H9 (cell line): ENCODE data around the gene ANKRD13B. TPM values are rescaled to one million over a fixed set of nuclear protein-coding genes. Genes with fewer than 3 reads are reported as not detected.

Experiments
- DNase-seq: peaks from one replicate; pipeline ENCODE4 v3.0.0-alpha.2; 2017
- H2AFZ ChIP-seq: one replicate; pipeline ENCODE4 v1.6.1; 2013; ENCODE audit warnings: mild to moderate bottlenecking, low read length, control low read depth, moderate library complexity
- H2AK5ac ChIP-seq: 2 replicates; pipeline ENCODE4 v1.6.1; 2013; ENCODE audit warnings: low read length, control low read depth, mixed read lengths; ENCODE audit not compliant: insufficient read length
- H2BK120ac ChIP-seq: one replicate; pipeline ENCODE4 v1.6.1; 2013; ENCODE audit warnings: low read depth, mild to moderate bottlenecking, low read length, control low read depth, inconsistent platforms; ENCODE audit not compliant: poor library complexity, severe bottlenecking
- H2BK12ac ChIP-seq: 2 replicates; pipeline ENCODE4 v1.6.1; 2013; ENCODE audit warnings: low read length, control low read depth, mixed read lengths, low read depth; ENCODE audit not compliant: insufficient read length
- H2BK15ac ChIP-seq: 2 replicates; pipeline ENCODE4 v1.6.1; 2013; ENCODE audit warnings: low read depth, low read length, control low read depth
- H2BK20ac ChIP-seq: one replicate; pipeline ENCODE4 v1.6.1; 2013; ENCODE audit warnings: low read depth, mild to moderate bottlenecking, low read length, control low read depth, inconsistent platforms; ENCODE audit not compliant: poor library complexity, severe bottlenecking
- H2BK5ac ChIP-seq: 2 replicates; pipeline ENCODE4 v1.6.1; 2013; ENCODE audit warnings: low read length, control low read depth, mixed read lengths; ENCODE audit not compliant: insufficient read length
- H3K14ac ChIP-seq: 2 replicates; pipeline ENCODE4 v1.6.1; 2013; ENCODE audit warnings: low read length, control low read depth; ENCODE audit not compliant: insufficient read depth
- H3K18ac ChIP-seq: 2 replicates; pipeline ENCODE4 v1.6.1; 2013; ENCODE audit warnings: low read depth, mild to moderate bottlenecking, mixed read lengths, low read length, control low read depth; ENCODE audit not compliant: insufficient read length
- H3K23ac ChIP-seq: 2 replicates; pipeline ENCODE4 v1.6.1; 2013; ENCODE audit warnings: low read length, control low read depth, mixed read lengths, low read depth; ENCODE audit not compliant: insufficient read length
- H3K23me2 ChIP-seq: 2 replicates; pipeline ENCODE4 v1.6.1; 2013; ENCODE audit warnings: low read depth, mild to moderate bottlenecking, mixed read lengths, low read length, control low read depth; ENCODE audit not compliant: insufficient read length, poor library complexity, severe bottlenecking
- H3K27ac ChIP-seq: 2 replicates; pipeline ENCODE4 v1.5.1; 2013; ENCODE audit warnings: low read length, control low read depth, mixed read lengths, low read depth; ENCODE audit not compliant: insufficient read length
- H3K27me3 ChIP-seq: 2 replicates; pipeline ENCODE4 v1.6.1; 2013; ENCODE audit warnings: low read length, control low read depth, inconsistent platforms; ENCODE audit not compliant: insufficient read depth
- H3K4ac ChIP-seq: 2 replicates; pipeline ENCODE4 v1.6.1; 2013; ENCODE audit warnings: low read depth, mild to moderate bottlenecking, control low read depth, inconsistent platforms, low read length, moderate library complexity
- H3K4me1 ChIP-seq: 2 replicates; pipeline ENCODE4 v1.6.1; 2013; ENCODE audit warnings: low read length, control low read depth, inconsistent platforms; ENCODE audit not compliant: insufficient read depth
- H3K4me2 ChIP-seq: 2 replicates; pipeline ENCODE4 v1.6.1; 2013; ENCODE audit warnings: low read length, control low read depth, mixed read lengths; ENCODE audit not compliant: insufficient read length, insufficient read depth
- H3K56ac ChIP-seq: 2 replicates; pipeline ENCODE4 v1.6.1; 2013; ENCODE audit warnings: low read depth, mild to moderate bottlenecking, mixed read lengths, low read length, control low read depth; ENCODE audit not compliant: insufficient read length
- H3K79me1 ChIP-seq: 2 replicates; pipeline ENCODE4 v1.6.1; 2013; ENCODE audit warnings: low read depth, mild to moderate bottlenecking, moderate library complexity, low read length, control low read depth, inconsistent platforms; ENCODE audit not compliant: insufficient read depth, poor library complexity, severe bottlenecking
- H3K79me2 ChIP-seq: 2 replicates; pipeline ENCODE4 v1.6.1; 2013; ENCODE audit warnings: low read length, control low read depth, inconsistent platforms; ENCODE audit not compliant: insufficient read depth
- H3K9ac ChIP-seq: 2 replicates; pipeline ENCODE4 v1.6.1; 2013; ENCODE audit warnings: low read length, control low read depth, mixed read lengths; ENCODE audit not compliant: insufficient read length; ENCODE audit errors: extremely low read depth
- H3K9me3 ChIP-seq: one replicate; pipeline ENCODE4 v1.6.1; 2013; ENCODE audit warnings: low read depth, low read length, inconsistent platforms; ENCODE audit not compliant: control insufficient read depth
- H3T11ph ChIP-seq: one replicate; pipeline ENCODE4 v1.6.1; 2013; ENCODE audit warnings: mild to moderate bottlenecking, low read length, control low read depth, inconsistent platforms
- H4K20me1 ChIP-seq: one replicate; pipeline ENCODE4 v1.6.1; 2013; ENCODE audit not compliant: control insufficient read depth, insufficient read length, insufficient read depth
- H4K5ac ChIP-seq: 2 replicates; pipeline ENCODE4 v1.6.1; 2013; ENCODE audit warnings: low read depth, mild to moderate bottlenecking, mixed read lengths, low read length, control low read depth; ENCODE audit not compliant: insufficient read length
- H4K8ac ChIP-seq: replicated peaks from 2 replicates; pipeline ENCODE4 v1.6.1; 2013; ENCODE audit warnings: low read length, control low read depth, mixed read lengths, low read depth; ENCODE audit not compliant: insufficient read length
- H4K91ac ChIP-seq: 2 replicates; pipeline ENCODE4 v1.6.1; 2013; ENCODE audit warnings: low read depth, mild to moderate bottlenecking, moderate library complexity, mixed read lengths, low read length, control low read depth; ENCODE audit not compliant: insufficient read length
- H3K27ac Mint-ChIP-seq, 3 experiments: 2 replicates in 2 of 3; 3 replicates in 1 of 3; pipeline ENCODE4 v1.8.0; 2020 to 2021; ENCODE audit warnings: mixed read lengths in 3 of 3, mild to moderate bottlenecking in 1 of 3, moderate library complexity in 1 of 3
- H3K27me3 Mint-ChIP-seq: 2 replicates; pipeline ENCODE4 v1.8.0; 2021; ENCODE audit warnings: low read depth, mild to moderate bottlenecking, moderate library complexity, mixed read lengths
- H3K36me3 Mint-ChIP-seq, 3 experiments: 2 replicates in 2 of 3; 3 replicates in 1 of 3; pipeline ENCODE4 v1.8.0; 2020 to 2021; ENCODE audit warnings: low read depth in 3 of 3, mixed read lengths in 3 of 3; ENCODE audit not compliant: insufficient read depth in 1 of 3
- H3K4me1 Mint-ChIP-seq, 2 experiments: 2 replicates each; pipeline ENCODE4 v1.8.0; 2020; ENCODE audit warnings: mixed read lengths in 2 of 2
- H3K4me3 Mint-ChIP-seq, 2 experiments: 2 replicates in 1 of 2; 3 replicates in 1 of 2; pipeline ENCODE4 v1.8.0; 2020 to 2021; ENCODE audit warnings: mild to moderate bottlenecking in 2 of 2, mixed read lengths in 2 of 2, moderate library complexity in 1 of 2
- H3K9me3 Mint-ChIP-seq, 2 experiments: 2 replicates in 1 of 2; 3 replicates in 1 of 2; pipeline ENCODE4 v1.8.0; 2020; ENCODE audit warnings: mild to moderate bottlenecking in 2 of 2, mixed read lengths in 2 of 2, moderate library complexity in 1 of 2
- CTCF ChIP-seq: fragments of 200-600 bp; sonication (generic); conservative IDR thresholded peaks from 3 replicates; pipeline ENCODE4 v1.8.0; 2021; ENCODE audit warnings: antibody characterized with exemption, mild to moderate bottlenecking
- WGBS: extraction: QIAGEN DNeasy Blood & Tissue Kit; methylation state at CpG from one replicate; pipeline ENCODE4 v1.1.7; 2013; ENCODE audit warnings: missing lambda C conversion rate, low lambda C conversion rate, mixed read lengths; ENCODE audit not compliant: insufficient read length; ENCODE audit errors: extremely low coverage; 5-methylcytosine and 5-hydroxymethylcytosine counted together
- total RNA-seq: library from RNA; stranded (reverse); gene quantifications from 2 replicates; pipeline ENCODE4 v1.2.1, GENCODE V29; 2021

ANKRD13B gene
- total RNA-seq, 1 experiment from 2014 or later, result 24.2 TPM

- H4K91ac ChIP-seq, result no peak overlapping the region
- no peak overlapping the region for H3K9ac ChIP-seq
- no peak overlapping the region for H2BK20ac ChIP-seq
- peaks cover 11% of the 10 kb centered on the region for H3K27me3 ChIP-seq
- peaks cover 9% of the 10 kb centered on the region for H3K23me2 ChIP-seq
- H3K23ac ChIP-seq, result no peak overlapping the region
- peak; percentile 94 for DNase-seq
- no peak overlapping the region for H4K5ac ChIP-seq
- H4K8ac ChIP-seq, result no peak overlapping the region
- Mint-ChIP-seq H3K27me3 (peaks cover 81% of the 10 kb centered on the region), H3K4me1 (peaks cover 37 to 70% of the 10 kb centered on the region in 2 experiments), H3K4me3 (peak overlapping the region in 1 of 2 experiments; percentile 86; a peak in 3 of 5 replicates), H3K36me3 (peaks cover 0 to 9% (median 2%) of the 10 kb centered on the region in 3 experiments; a peak in 2 of 7 replicates), H3K27ac (no peak overlapping the region), H3K9me3 (no peaks in the 10 kb centered on the region)
- peaks cover 3% of the 10 kb centered on the region; the same call in 1 of the 2 replicates for H3K4me1 ChIP-seq
- H2AFZ ChIP-seq, result no peak overlapping the region
- no peak overlapping the region for H3T11ph ChIP-seq
- H2BK15ac ChIP-seq, result no peak overlapping the region
- no peak overlapping the region for H3K18ac ChIP-seq
- H3K4me2 ChIP-seq, result peak overlapping the region; percentile 26
- H3K9me3 ChIP-seq, result no peaks in the 10 kb centered on the region
- H2BK5ac ChIP-seq, result no peak overlapping the region
- H3K79me2 ChIP-seq, result no peaks in the 10 kb centered on the region
- H3K27ac ChIP-seq, result no peak overlapping the region
- no peak overlapping the region for H2BK12ac ChIP-seq
- peak; percentile 75 for TF ChIP-seq CTCF
- WGBS, result no CpG with 5 or more reads among the region's 16 CpGs
- no peak overlapping the region for H2BK120ac ChIP-seq
- no peak overlapping the region for H3K4ac ChIP-seq
- no peak overlapping the region for H2AK5ac ChIP-seq
- no peak overlapping the region for H3K56ac ChIP-seq
- H3K79me1 ChIP-seq, result no peaks in the 10 kb centered on the region
- H4K20me1 ChIP-seq, result no peaks in the 10 kb centered on the region
- no peak overlapping the region for H3K14ac ChIP-seq
Observed at GRCh38 chr17:29617125-29617480, 24.2 kb downstream of the ANKRD13B start.
